ENCODE results near the gene PICALM. TPM values are rescaled to one million over a fixed set of nuclear protein-coding genes. Genes with fewer than 3 reads are reported as not detected.

The PICALM gene
- polyA plus RNA-seq, 3 donors: 62.4 to 241 (median 81.0) TPM

- Histone ChIP-seq H3K27ac (ENCODE audit: low read depth in 1 of 2, low read length in 2 of 2) (peak overlapping the region in 1 of 2 donors; percentile 99), H4K20me1 (ENCODE audit: insufficient read depth, low read length) (peaks cover 64% of the 10 kb centered on the region), H2AFZ (ENCODE audit: insufficient read depth, low read depth, low read length, poor library complexity, severe bottlenecking) (no peak overlapping the region), H3K4me1 (ENCODE audit: control insufficient read depth in 1 of 2, insufficient read depth in 2 of 2, low read length in 2 of 2) (peaks cover 40 to 62% of the 10 kb centered on the region in 2 donors), H3K4me3 (replicated peaks in 1 of 3; ENCODE audit: low read depth in 2 of 3, low read length in 3 of 3) (peak overlapping the region; percentile 73 to 100 (median 81)), H3K9me3 (replicated peaks in 1 of 2; ENCODE audit: control insufficient read depth in 1 of 2, insufficient read depth in 1 of 2, low read length in 2 of 2) (no peaks in the 10 kb centered on the region), H3K9ac (ENCODE audit: insufficient read depth, low read length, poor library complexity, severe bottlenecking) (peak overlapping the region; percentile 96), H3K4me2 (replicated peaks; ENCODE audit: extremely low read depth, low read length, poor library complexity, severe bottlenecking) (peak overlapping the region; percentile 90), H3K27me3 (ENCODE audit: control insufficient read depth in 2 of 2, insufficient read depth in 2 of 2, low read length in 2 of 2) (no peaks in the 10 kb centered on the region), H3K79me2 (ENCODE audit: insufficient read depth, low read length) (peaks cover 76% of the 10 kb centered on the region), H3K36me3 (replicated peaks in 1 of 2; ENCODE audit: control insufficient read depth in 1 of 2, insufficient read depth in 2 of 2, low read length in 2 of 2) (no peaks in the 10 kb centered on the region)
- Mint-ChIP-seq H3K27ac (peak overlapping the region; percentile 96 to 100 (median 99)), H3K4me3 (peak overlapping the region; percentile 99 to 100), H3K36me3 (peaks cover 10 to 12% of the 10 kb centered on the region in 2 donors), H3K9me3 (peaks cover 0 to 8% (median 2%) of the 10 kb centered on the region in 7 donors), H3K27me3 (ENCODE audit: low read depth in 3 of 3) (peaks cover 0 to 3% (median 0%) of the 10 kb centered on the region in 3 donors), H3K4me1 (peaks cover 53% of the 10 kb centered on the region)
- no peak for TF ChIP-seq CTCF (IDR thresholded peaks at IDR 0.05)
- no peak for DNase-seq
- intact Hi-C loops (cut with micrococcal nuclease): loop anchor here (5.0 kb wide), 2 partner anchors 76 to 136 kb away; no protein-coding TSS in a partner anchor
- 5% methylated on average over 4 of the region's 5 CpGs for whole genome bisulfite sequencing (ENCODE audit: insufficient coverage)
These were observed 2.3 kb downstream of the PICALM start for GRCh38 chr11:86066657-86067008.

- Histone ChIP-seq H4K20me1 (ENCODE audit: insufficient read depth, low read length) (peaks cover 70% of the 10 kb centered on the region), H3K36me3 (replicated peaks in 1 of 2; ENCODE audit: control insufficient read depth in 1 of 2, insufficient read depth in 2 of 2, low read length in 2 of 2) (no peaks in the 10 kb centered on the region), H3K9me3 (replicated peaks in 1 of 2; ENCODE audit: control insufficient read depth in 1 of 2, insufficient read depth in 1 of 2, low read length in 2 of 2) (no peaks in the 10 kb centered on the region), H3K79me2 (ENCODE audit: insufficient read depth, low read length) (peaks cover 82% of the 10 kb centered on the region), H2AFZ (ENCODE audit: insufficient read depth, low read depth, low read length, poor library complexity, severe bottlenecking) (no peak overlapping the region), H3K4me1 (ENCODE audit: control insufficient read depth in 1 of 2, insufficient read depth in 2 of 2, low read length in 2 of 2) (peaks cover 46 to 68% of the 10 kb centered on the region in 2 donors), H3K4me2 (replicated peaks; ENCODE audit: extremely low read depth, low read length, poor library complexity, severe bottlenecking) (peak overlapping the region; percentile 90), H3K9ac (ENCODE audit: insufficient read depth, low read length, poor library complexity, severe bottlenecking) (peak overlapping the region; percentile 96), H3K27ac (ENCODE audit: low read depth in 1 of 2, low read length in 2 of 2) (peak overlapping the region in 1 of 2 donors; percentile 99), H3K4me3 (replicated peaks in 1 of 3; ENCODE audit: low read depth in 2 of 3, low read length in 3 of 3) (peak overlapping the region; percentile 73 to 100 (median 81)), H3K27me3 (ENCODE audit: control insufficient read depth in 2 of 2, insufficient read depth in 2 of 2, low read length in 2 of 2) (no peaks in the 10 kb centered on the region)
- Mint-ChIP-seq H3K27me3 (ENCODE audit: low read depth in 3 of 3) (peaks cover 0 to 3% (median 0%) of the 10 kb centered on the region in 3 donors), H3K4me1 (peaks cover 56% of the 10 kb centered on the region), H3K27ac (peak overlapping the region; percentile 96 to 100 (median 99)), H3K4me3 (peak overlapping the region; percentile 99 to 100), H3K9me3 (peaks cover 0 to 8% (median 2%) of the 10 kb centered on the region in 7 donors), H3K36me3 (peaks cover 14 to 15% of the 10 kb centered on the region in 2 donors)
- no peak for TF ChIP-seq CTCF (IDR thresholded peaks at IDR 0.05)
- intact Hi-C loops (cut with micrococcal nuclease): loop anchor here (5.0 kb wide), 2 partner anchors 76 to 136 kb away; no protein-coding TSS in a partner anchor
- DNase-seq: no peak
- no CpG with 5 or more reads among the region's 3 CpGs for WGBS (ENCODE audit: insufficient coverage)
These were observed 2.9 kb downstream of the PICALM start for GRCh38 chr11:86066033-86066432.
